Pancreas (tissue), 10 donors: ENCODE measurements around the gene PF4V1. TPM values are rescaled to one million over a fixed set of nuclear protein-coding genes. Genes with fewer than 3 reads are reported as not detected.

Experiments used
- ATAC-seq, 4 donors: fragments of 200-7000 bp; cut with Tn5 transposase; one replicate each; pipeline versions ENCODE4 v1.8.0 to v1.9.1; 2020; ENCODE audit warnings: mild to moderate bottlenecking in 4 of 4, moderate library complexity in 4 of 4
- DNase-seq, 6 donors: peaks; one replicate each; pipeline ENCODE4 v3.0.0-alpha.2; 2020
- FAIRE-seq: peaks from 2 replicates; lab custom pipeline; 2012; peaks lifted over from hg19 to GRCh38; lab: Jason Lieb, UNC
- H3K27ac ChIP-seq, 4 donors: fragments of 200-600 bp; sonication (generic); 1 replicate in 3 of 4; 2 replicates in 1 of 4; pipeline versions ENCODE4 v1.5.0 to v1.8.0; 2020
- H3K27me3 ChIP-seq, 4 donors: fragments of 200-600 bp; one replicate each; pipeline ENCODE4 v1.8.0; 2021
- H3K36me3 ChIP-seq, 3 donors: fragments of 200-600 bp; sonication (generic) in 1 of 3; one replicate each; pipeline versions ENCODE4 v1.5.0 to v1.8.0; 2020 to 2021
- H3K4me1 ChIP-seq, 3 donors: fragments of 200-600 bp; one replicate each; pipeline ENCODE4 v1.8.0; 2021
- H3K4me3 ChIP-seq, 4 donors: fragments of 200-600 bp; sonication (generic) in 2 of 4; one replicate each; pipeline versions ENCODE4 v1.5.0 to v1.8.0; 2020 to 2021
- H3K9me3 ChIP-seq, 4 donors: fragments of 200-600 bp; one replicate each; pipeline ENCODE4 v1.8.0; 2021
- CTCF ChIP-seq, 4 donors: fragments of 200-600 bp; sonication (generic) in 3 of 4; IDR thresholded peaks; one replicate each; pipeline versions ENCODE4 v1.5.0 to v1.8.0; 2021; ENCODE audit warnings: antibody characterized with exemption in 4 of 4
- WGBS, 2 donors: extraction: QIAGEN DNeasy Blood & Tissue Kit; methylation state at CpG; one replicate each; pipeline ENCODE4 v1.1.7; 2013; 5-methylcytosine and 5-hydroxymethylcytosine counted together
- intact Hi-C, 3 donors: fragments of 100-400 bp; cut with DNase I; formaldehyde crosslinking; loops; one replicate each; pipeline versions ENCODE4 v1.11.1 to v1.14.2; 2022
- polyA plus RNA-seq, 2 donors: library from polyadenylated mRNA; stranded (reverse); fragments of 200-250 nt; gene quantifications; one replicate each; pipeline ENCODE4 v1.2.3, GENCODE V29; 2013
- total RNA-seq, 6 donors: library from RNA; stranded (reverse); fragmentation: NEBNext Ultra II Directional in 4 of 6; extraction: Animal tissue kit (Norgen Biotek cat#: 25700) in 4 of 6; gene quantifications; one replicate each; pipeline versions ENCODE4 v1.2.1 to v1.2.4, GENCODE V29; 2021 to 2023
- donor health status: healthy with polysubstance abuse.
- donor health status: DM: no; HTN: no; CAD: no; lungs with moderate emphysema.
- donor health status: DM: no; HTN: no; CAD: no.
- donor health status: control.
- donor health status: control.
- donor health status: Bipolar disorder and iron deficiency.
- donor health status: DM: yes; HTN: yes; CAD: no.
- donor health status: DM: no; HTN: no; CAD: no.
- donor health status: DM: no; HTN: no; CAD: no.
- donor health status: DM: yes; HTN: yes; CAD: no.

PF4V1 gene
- total and polyA plus RNA-seq, 8 donors: 0.53 TPM; not detected in 7

DNA sequence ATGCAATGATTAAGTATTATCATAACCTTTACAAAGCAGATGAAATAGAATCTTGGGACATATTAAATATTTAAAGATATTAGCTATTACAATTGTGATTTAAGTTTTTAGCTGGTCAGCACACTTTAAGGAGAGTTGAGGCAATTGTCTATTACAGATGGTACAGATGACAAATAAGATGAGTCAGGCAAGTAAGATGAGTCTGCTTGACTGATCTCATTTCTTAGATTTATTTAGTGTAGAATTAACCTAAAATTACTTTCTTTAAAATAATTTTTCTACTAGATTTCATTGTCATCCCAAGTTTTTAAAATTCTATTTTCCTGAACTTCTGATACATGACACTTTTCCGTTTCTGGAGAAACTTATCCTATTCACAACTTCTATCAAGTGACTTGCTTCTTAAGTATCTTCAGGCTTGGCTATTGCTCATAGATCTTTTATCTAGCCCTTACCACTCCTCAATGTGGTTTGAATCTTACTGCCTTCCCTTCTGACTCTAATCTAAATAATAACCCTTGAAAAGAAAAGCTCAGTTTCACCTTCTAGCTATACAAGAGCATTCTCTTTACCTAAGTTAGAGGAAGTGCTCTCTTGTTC is 49.0 kb downstream of the PF4V1 start:
- WGBS, 2 donors: 81 to 97% methylated on average over 1 of the region's 1 CpG
- H3K27me3 ChIP-seq: peaks cover 0 to 3% (median 0%) of the 10 kb centered on the region in 4 donors
- H3K4me3 ChIP-seq: no peak overlapping the region
- no peaks in the 10 kb centered on the region for H3K36me3 ChIP-seq
- DNase-seq (no peak), FAIRE-seq (no peak), ATAC-seq (no peak)
- intact Hi-C loops: no loop called here
- H3K9me3 ChIP-seq: no peaks in the 10 kb centered on the region
- no peak overlapping the region for H3K27ac ChIP-seq
- no peak for TF ChIP-seq CTCF (IDR thresholded peaks at IDR 0.05)
- no peaks in the 10 kb centered on the region for H3K4me1 ChIP-seq

DNA sequence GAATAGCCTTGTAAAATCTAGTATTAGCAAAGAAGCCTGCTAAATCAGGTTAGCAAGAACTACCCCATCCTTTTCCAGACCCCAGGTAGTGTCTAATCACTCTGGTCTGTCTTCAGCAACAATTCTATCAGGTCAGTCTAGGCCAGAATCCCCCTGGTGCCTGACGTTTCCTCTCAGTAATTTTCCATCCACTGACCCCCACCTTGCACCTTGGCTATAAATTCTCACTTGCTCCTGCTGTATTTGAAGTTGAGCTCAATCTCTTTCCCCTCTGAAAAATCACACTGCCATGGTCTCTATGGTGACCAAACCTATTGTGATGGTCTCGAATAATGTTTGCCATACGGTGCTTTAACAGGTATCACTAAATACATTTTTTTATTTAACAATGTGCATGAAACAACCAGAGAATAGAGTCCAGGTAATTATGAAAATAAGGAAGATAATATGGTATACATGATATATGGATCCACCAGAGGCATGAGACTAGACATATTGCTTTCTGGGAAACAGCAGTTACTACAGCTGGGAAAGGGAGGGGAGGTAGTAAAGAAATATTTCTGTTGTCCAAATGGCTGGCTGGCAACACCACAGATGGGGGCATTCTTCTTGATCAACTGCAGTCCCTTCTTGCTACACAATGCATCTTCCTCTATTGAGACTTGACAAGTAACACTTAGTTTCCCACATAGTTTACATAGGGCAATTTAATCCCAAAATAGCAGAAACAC is 49.9 kb downstream of the PF4V1 start:
- FAIRE-seq (no peak), DNase-seq (no peak), ATAC-seq (no peak)
- WGBS, 2 donors: 72 to 83% methylated on average over 3 of the region's 3 CpGs
- Histone ChIP-seq H3K27me3 (peaks cover 0 to 3% (median 0%) of the 10 kb centered on the region in 4 donors), H3K36me3 (no peaks in the 10 kb centered on the region), H3K9me3 (no peaks in the 10 kb centered on the region), H3K4me1 (no peaks in the 10 kb centered on the region), H3K4me3 (no peak overlapping the region), H3K27ac (no peak overlapping the region)
- no peak for TF ChIP-seq CTCF (IDR thresholded peaks at IDR 0.05)
- intact Hi-C loops: no loop called here

Other genes with a start within 250 kb of the PF4V1 start
- gene RASSF6, start 232.9 kb upstream of the PF4V1 start, total RNA-seq: 10 to 100 TPM in 1 of 6 donors, 1 to 10 TPM in 5; 3.1 to 10.2 (median 5.8) TPM
- 1 to 10 TPM; 2.8 to 4.1 TPM for gene RASSF6, start 232.9 kb upstream of the PF4V1 start, polyA plus RNA-seq
- gene CXCL8, start 112.7 kb upstream of the PF4V1 start, total RNA-seq: 10 to 100 TPM in 2 of 6 donors, 1 to 10 TPM in 2, under 1 TPM in 2; 0.37 to 43.2 (median 2.9) TPM
- 10 to 100 TPM in 1 of 2 donors, 1 to 10 TPM in 1; 1.9 to 13.6 TPM for gene CXCL8, start 112.7 kb upstream of the PF4V1 start, polyA plus RNA-seq
- gene CXCL6, start 16.6 kb upstream of the PF4V1 start, total RNA-seq: 10 to 100 TPM in 2 of 6 donors, 1 to 10 TPM in 1, under 1 TPM in 3; 0.65 to 65.6 (median 1.5) TPM
- 1 to 10 TPM; 2.0 to 6.4 TPM for gene CXCL6, start 16.6 kb upstream of the PF4V1 start, polyA plus RNA-seq
- 10 to 100 TPM in 2 of 6 donors, 1 to 10 TPM in 4; 2.5 to 35.4 (median 6.3) TPM for gene CXCL1, start 16.1 kb downstream of the PF4V1 start, total RNA-seq
- gene CXCL1, start 16.1 kb downstream of the PF4V1 start, polyA plus RNA-seq: 10 to 100 TPM; 26.5 to 26.6 TPM
- not detected for gene PF4, start 128.7 kb downstream of the PF4V1 start, total RNA-seq
- under 1 TPM in 1 of 2 donors, not detected in 1; 0.19 TPM for gene PF4, start 128.7 kb downstream of the PF4V1 start, polyA plus RNA-seq
- under 1 TPM in 1 of 6 donors, not detected in 5; 0.31 TPM for gene PPBP, start 134.9 kb downstream of the PF4V1 start, total RNA-seq
- not detected for gene PPBP, start 134.9 kb downstream of the PF4V1 start, polyA plus RNA-seq
- 1 to 10 TPM in 2 of 6 donors, under 1 TPM in 4; 0.09 to 9.4 (median 0.38) TPM for gene CXCL5, start 145.4 kb downstream of the PF4V1 start, total RNA-seq
- gene CXCL5, start 145.4 kb downstream of the PF4V1 start, polyA plus RNA-seq: under 1 TPM; 0.19 to 0.23 TPM
- gene CXCL3, start 185.4 kb downstream of the PF4V1 start, total RNA-seq: 1 to 10 TPM in 3 of 6 donors, under 1 TPM in 3; 0.60 to 7.3 (median 1.3) TPM
- 1 to 10 TPM; 2.2 to 2.5 TPM for gene CXCL3, start 185.4 kb downstream of the PF4V1 start, polyA plus RNA-seq
- gene CXCL2, start 245.9 kb downstream of the PF4V1 start, total RNA-seq: 10 to 100 TPM; 15.0 to 99.7 (median 44.1) TPM
- 100 to 1,000 TPM; 130 to 149 TPM for gene CXCL2, start 245.9 kb downstream of the PF4V1 start, polyA plus RNA-seq